WTC11 (cell line): ENCODE measurements around the gene ACBD5. TPM values are rescaled to one million over a fixed set of nuclear protein-coding genes. Genes with fewer than 3 reads are reported as not detected.

Experiments
- ATAC-seq: fragments of 200-7000 bp; cut with Tn5 transposase; 2 replicates; pipeline ENCODE4 v1.10.0; 2021; ENCODE audit warnings: mild to moderate bottlenecking, moderate library complexity
- CTCF ChIA-PET: fragments of 300-600 bp; sonication (Branson Sonifier 250); formaldehyde crosslinking; loops from one replicate; lab custom pipeline; 2021; ENCODE audit warnings: antibody characterized with exemption; lab: Charles Lee
- POLR2A ChIA-PET: fragments of 350-600 bp; sonication (Branson Sonifier 250); formaldehyde crosslinking; loops from one replicate; lab custom pipeline; 2021; ENCODE audit warnings: antibody characterized with exemption; lab: Charles Lee
- DNase-seq: peaks from one replicate; pipeline ENCODE4 v3.0.0; 2021; ENCODE audit warnings: low spot score
- H3K27ac Mint-ChIP-seq: 2 replicates; pipeline ENCODE4 v1.8.0; 2021; ENCODE audit warnings: mixed read lengths
- H3K27me3 Mint-ChIP-seq: 2 replicates; pipeline ENCODE4 v1.8.0; 2021; ENCODE audit warnings: low read depth, mild to moderate bottlenecking, moderate library complexity, mixed read lengths
- H3K36me3 Mint-ChIP-seq: 2 replicates; pipeline ENCODE4 v1.8.0; 2021; ENCODE audit warnings: mixed read lengths
- H3K4me1 Mint-ChIP-seq: 2 replicates; pipeline ENCODE4 v1.8.0; 2022; ENCODE audit warnings: mixed read lengths
- H3K4me3 Mint-ChIP-seq: 2 replicates; pipeline ENCODE4 v1.8.0; 2021; ENCODE audit warnings: mild to moderate bottlenecking, moderate library complexity, mixed read lengths
- H3K9me3 Mint-ChIP-seq: 2 replicates; pipeline ENCODE4 v1.8.0; 2021; ENCODE audit warnings: mixed read lengths
- ATF3 ChIP-seq: sonication (generic); formaldehyde crosslinking; conservative IDR thresholded peaks from 2 replicates; pipeline ENCODE4 v1.8.1; 2022; ENCODE audit warnings: mild to moderate bottlenecking, missing genetic modification reagents
- CTCF ChIP-seq: fragments of 200-600 bp; IDR thresholded peaks from 2 replicates; pipeline ENCODE4 v1.8.0; 2022; ENCODE audit warnings: antibody characterized with exemption
- E2F4 ChIP-seq: sonication (generic); formaldehyde crosslinking; IDR thresholded peaks from 2 replicates; pipeline ENCODE4 v1.8.1; 2022; ENCODE audit warnings: low read depth, mild to moderate bottlenecking, moderate library complexity, missing genetic modification reagents, borderline replicate concordance
- GTF2I ChIP-seq: fragments of 250-450 bp; sonication (Bioruptor Pico); conservative IDR thresholded peaks from 2 replicates; pipeline ENCODE4 v1.4.0; 2021; ENCODE audit warnings: mild to moderate bottlenecking
- NFYB ChIP-seq: sonication (generic); formaldehyde crosslinking; conservative IDR thresholded peaks from 2 replicates; pipeline ENCODE4 v1.8.0; 2022; ENCODE audit warnings: low read depth, missing genetic modification reagents
- PRDM15 ChIP-seq: sonication (generic); formaldehyde crosslinking; IDR thresholded peaks from 2 replicates; pipeline ENCODE4 v1.8.0; 2022; ENCODE audit warnings: missing genetic modification reagents
- RELA ChIP-seq: sonication (generic); formaldehyde crosslinking; IDR thresholded peaks from 2 replicates; pipeline ENCODE4 v1.8.1; 2022; ENCODE audit warnings: missing genetic modification reagents, mild to moderate bottlenecking, borderline replicate concordance
- SMAD4 ChIP-seq: sonication (generic); formaldehyde crosslinking; IDR thresholded peaks from 2 replicates; pipeline ENCODE4 v1.8.0; 2022; ENCODE audit warnings: mild to moderate bottlenecking, missing genetic modification reagents
- USF2 ChIP-seq: sonication (generic); formaldehyde crosslinking; IDR thresholded peaks from 2 replicates; pipeline ENCODE4 v1.8.1; 2023; ENCODE audit warnings: mild to moderate bottlenecking, missing genetic modification reagents, moderate library complexity
- ZBTB21 ChIP-seq: sonication (generic); formaldehyde crosslinking; IDR thresholded peaks from 2 replicates; pipeline ENCODE4 v1.8.1; 2023; ENCODE audit warnings: mild to moderate bottlenecking, missing genetic modification reagents, borderline replicate concordance
- ZMAT4 ChIP-seq: fragments of 250-450 bp; sonication (Bioruptor Pico); IDR thresholded peaks from 2 replicates; pipeline ENCODE4 v1.9.0; 2021; ENCODE audit warnings: mild to moderate bottlenecking
- ZNF317 ChIP-seq: sonication (generic); formaldehyde crosslinking; IDR thresholded peaks from 2 replicates; pipeline ENCODE4 v1.8.1; 2023; ENCODE audit warnings: low read depth, mild to moderate bottlenecking, moderate library complexity, missing genetic modification reagents, borderline replicate concordance
- ZNF416 ChIP-seq: fragments of 250-450 bp; sonication (Bioruptor Pico); IDR thresholded peaks from 2 replicates; pipeline ENCODE4 v1.9.0; 2021; ENCODE audit warnings: mild to moderate bottlenecking, inconsistent platforms
- total RNA-seq: library from RNA; stranded (reverse); gene quantifications from 3 replicates; pipeline ENCODE4 v1.2.3, GENCODE V29; 2021

The ACBD5 gene
- total RNA-seq, 1 experiment from 2014 or later: 18.1 TPM

GRCh38 chr10:27188897-27189296 lies 51.7 kb downstream of the ACBD5 start:
- DNase-seq (no peak), ATAC-seq (no peak)
- Mint-ChIP-seq H3K27me3 (no peaks in the 10 kb centered on the region), H3K9me3 (no peaks in the 10 kb centered on the region), H3K4me3 (no peak overlapping the region), H3K27ac (no peak overlapping the region), H3K4me1 (no peaks in the 10 kb centered on the region), H3K36me3 (peaks cover 28% of the 10 kb centered on the region)
- no peak for TF ChIP-seq ZNF317
- no peak for TF ChIP-seq GTF2I (CRISPR knock-in tag)
- TF ChIP-seq E2F4: no peak
- TF ChIP-seq ZBTB21: no peak
- no peak for TF ChIP-seq SMAD4 (CRISPR knock-in tag)
- TF ChIP-seq CTCF: no peak
- ChIA-PET CTCF (no interaction called here), POLR2A (no interaction called here)

- TF ChIP-seq PRDM15: no peak
- no peak for TF ChIP-seq ZBTB21
- TF ChIP-seq ZNF416 (CRISPR knock-in tag): no peak
- no peak for TF ChIP-seq ZMAT4
- no peak for TF ChIP-seq ATF3
- no peak for TF ChIP-seq CTCF
- TF ChIP-seq RELA (CRISPR knock-in tag): no peak
- no peak for TF ChIP-seq USF2 (CRISPR knock-in tag)
- ChIA-PET POLR2A (no interaction called here), CTCF (no interaction called here)
- H3K36me3 Mint-ChIP-seq: peaks cover 34% of the 10 kb centered on the region
- H3K4me3 Mint-ChIP-seq: no peak overlapping the region
- no peaks in the 10 kb centered on the region for H3K9me3 Mint-ChIP-seq
- DNase-seq: no peak
- ATAC-seq: no peak
- no peak overlapping the region for H3K27ac Mint-ChIP-seq
- H3K27me3 Mint-ChIP-seq: no peaks in the 10 kb centered on the region
- H3K4me1 Mint-ChIP-seq: no peaks in the 10 kb centered on the region
Measured at GRCh38 chr10:27188259-27188658, 52.3 kb downstream of the ACBD5 start.

- POLR2A ChIA-PET: no interaction called here
- CTCF ChIA-PET: no interaction called here
- H3K4me1 Mint-ChIP-seq: no peaks in the 10 kb centered on the region
- DNase-seq (no peak), ATAC-seq (no peak)
- H3K9me3 Mint-ChIP-seq: no peaks in the 10 kb centered on the region
- H3K4me3 Mint-ChIP-seq: no peak overlapping the region
- TF ChIP-seq NFYB: no peak
- H3K27ac Mint-ChIP-seq: no peak overlapping the region
- no peaks in the 10 kb centered on the region for H3K27me3 Mint-ChIP-seq
- H3K36me3 Mint-ChIP-seq: peaks cover 53% of the 10 kb centered on the region
Measured at GRCh38 chr10:27169849-27170248, 70.7 kb downstream of the ACBD5 start.
